ENCODE data around the gene HMGXB3.

GRCh38 chr5:150082374-150082773, 81.8 kb downstream of the HMGXB3 start:
- TF ChIP-seq, protein P1, sequence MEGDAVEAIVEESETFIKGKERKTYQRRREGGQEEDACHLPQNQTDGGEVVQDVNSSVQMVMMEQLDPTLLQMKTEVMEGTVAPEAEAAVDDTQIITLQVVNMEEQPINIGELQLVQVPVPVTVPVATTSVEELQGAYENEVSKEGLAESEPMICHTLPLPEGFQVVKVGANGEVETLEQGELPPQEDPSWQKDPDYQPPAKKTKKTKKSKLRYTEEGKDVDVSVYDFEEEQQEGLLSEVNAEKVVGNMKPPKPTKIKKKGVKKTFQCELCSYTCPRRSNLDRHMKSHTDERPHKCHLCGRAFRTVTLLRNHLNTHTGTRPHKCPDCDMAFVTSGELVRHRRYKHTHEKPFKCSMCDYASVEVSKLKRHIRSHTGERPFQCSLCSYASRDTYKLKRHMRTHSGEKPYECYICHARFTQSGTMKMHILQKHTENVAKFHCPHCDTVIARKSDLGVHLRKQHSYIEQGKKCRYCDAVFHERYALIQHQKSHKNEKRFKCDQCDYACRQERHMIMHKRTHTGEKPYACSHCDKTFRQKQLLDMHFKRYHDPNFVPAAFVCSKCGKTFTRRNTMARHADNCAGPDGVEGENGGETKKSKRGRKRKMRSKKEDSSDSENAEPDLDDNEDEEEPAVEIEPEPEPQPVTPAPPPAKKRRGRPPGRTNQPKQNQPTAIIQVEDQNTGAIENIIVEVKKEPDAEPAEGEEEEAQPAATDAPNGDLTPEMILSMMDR (IDR thresholded peaks at IDR 0.05), result no peak
- no peak for TF ChIP-seq POLR2A (IDR thresholded peaks at IDR 0.05)

Data from body of pancreas (tissue), 4 donors.